Ishikawa (cell line): Measurements from ENCODE around the gene THAP10.

ENCODE experiments used
- CEBPB ChIP-seq: IDR thresholded peaks from 2 replicates; pipeline ENCODE4 v1.6.1; 2012
- CREB1 ChIP-seq: IDR thresholded peaks from 2 replicates; pipeline ENCODE4 v1.6.1; 2012; ENCODE audit warnings: low read depth
- EGR1 ChIP-seq: IDR thresholded peaks from 2 replicates; pipeline ENCODE4 v1.6.1; 2012
- EP300 ChIP-seq: IDR thresholded peaks from 2 replicates; pipeline ENCODE4 v1.6.1; 2012; ENCODE audit warnings: borderline replicate concordance
- FOXM1 ChIP-seq: IDR thresholded peaks from 2 replicates; pipeline ENCODE4 v1.6.1; 2012; ENCODE audit warnings: low read depth, borderline replicate concordance
- MAX ChIP-seq: IDR thresholded peaks from 2 replicates; pipeline ENCODE4 v1.6.1; 2012
- NFIC ChIP-seq: IDR thresholded peaks from 2 replicates; pipeline ENCODE4 v1.6.1; 2012
- RAD21 ChIP-seq: IDR thresholded peaks from 2 replicates; pipeline ENCODE4 v1.6.1; 2012; ENCODE audit warnings: low read depth
- TAF1 ChIP-seq: IDR thresholded peaks from 2 replicates; pipeline ENCODE4 v1.6.1; 2012; ENCODE audit warnings: low read depth, mild to moderate bottlenecking
- TCF12 ChIP-seq: IDR thresholded peaks from 2 replicates; pipeline ENCODE4 v1.6.1; 2012; ENCODE audit warnings: low read depth
- TEAD4 ChIP-seq: IDR thresholded peaks from 2 replicates; pipeline ENCODE4 v1.6.1; 2012
- YY1 ChIP-seq: IDR thresholded peaks from 2 replicates; pipeline ENCODE4 v1.6.1; 2012; ENCODE audit warnings: low read depth
- ZBTB7A ChIP-seq: IDR thresholded peaks from 2 replicates; pipeline ENCODE4 v1.6.1; 2012; ENCODE audit warnings: low read depth
- TF ChIP-seq, protein P1 (sequence below): IDR thresholded peaks from 2 replicates; pipeline ENCODE4 v1.6.1; 2012; ENCODE audit warnings: low read depth, mild to moderate bottlenecking
- TF ChIP-seq, protein P2 (sequence below): IDR thresholded peaks from 2 replicates; pipeline ENCODE4 v1.6.1; 2012

THAP10 gene

GRCh38 chr15:70917955-70918354 is 25.7 kb upstream of the THAP10 start:
- TF ChIP-seq TCF12: no peak

DNA sequence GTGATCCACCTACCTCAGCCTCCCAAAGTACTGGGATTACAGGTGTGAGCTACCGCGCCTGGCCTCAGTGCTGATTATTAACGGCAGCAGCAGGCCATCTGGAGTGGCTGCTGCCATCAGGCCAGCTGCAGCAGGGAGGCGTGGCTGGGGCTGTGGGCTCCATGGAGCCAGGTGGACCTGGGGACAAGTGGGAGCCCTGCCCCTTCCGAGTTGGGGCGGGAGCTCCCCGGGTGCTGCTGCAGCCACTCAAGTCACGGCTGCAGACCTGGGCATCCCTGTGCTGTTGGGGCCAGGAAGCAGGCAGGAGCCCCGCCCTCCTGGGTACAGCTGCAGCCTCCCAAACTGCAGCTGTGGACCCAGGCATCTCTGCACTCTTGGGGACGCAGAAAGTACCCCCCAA is 24.3 kb upstream of the THAP10 start:
- TF ChIP-seq EP300 (no peak), CEBPB (no peak), TAF1 (no peak), FOXM1 (no peak), MAX (no peak), TEAD4 (no peak), EGR1 (no peak), YY1 (no peak), TCF12 (no peak), CREB1 (no peak), ZBTB7A (no peak), RAD21 (no peak)
- TF ChIP-seq, protein P1, sequence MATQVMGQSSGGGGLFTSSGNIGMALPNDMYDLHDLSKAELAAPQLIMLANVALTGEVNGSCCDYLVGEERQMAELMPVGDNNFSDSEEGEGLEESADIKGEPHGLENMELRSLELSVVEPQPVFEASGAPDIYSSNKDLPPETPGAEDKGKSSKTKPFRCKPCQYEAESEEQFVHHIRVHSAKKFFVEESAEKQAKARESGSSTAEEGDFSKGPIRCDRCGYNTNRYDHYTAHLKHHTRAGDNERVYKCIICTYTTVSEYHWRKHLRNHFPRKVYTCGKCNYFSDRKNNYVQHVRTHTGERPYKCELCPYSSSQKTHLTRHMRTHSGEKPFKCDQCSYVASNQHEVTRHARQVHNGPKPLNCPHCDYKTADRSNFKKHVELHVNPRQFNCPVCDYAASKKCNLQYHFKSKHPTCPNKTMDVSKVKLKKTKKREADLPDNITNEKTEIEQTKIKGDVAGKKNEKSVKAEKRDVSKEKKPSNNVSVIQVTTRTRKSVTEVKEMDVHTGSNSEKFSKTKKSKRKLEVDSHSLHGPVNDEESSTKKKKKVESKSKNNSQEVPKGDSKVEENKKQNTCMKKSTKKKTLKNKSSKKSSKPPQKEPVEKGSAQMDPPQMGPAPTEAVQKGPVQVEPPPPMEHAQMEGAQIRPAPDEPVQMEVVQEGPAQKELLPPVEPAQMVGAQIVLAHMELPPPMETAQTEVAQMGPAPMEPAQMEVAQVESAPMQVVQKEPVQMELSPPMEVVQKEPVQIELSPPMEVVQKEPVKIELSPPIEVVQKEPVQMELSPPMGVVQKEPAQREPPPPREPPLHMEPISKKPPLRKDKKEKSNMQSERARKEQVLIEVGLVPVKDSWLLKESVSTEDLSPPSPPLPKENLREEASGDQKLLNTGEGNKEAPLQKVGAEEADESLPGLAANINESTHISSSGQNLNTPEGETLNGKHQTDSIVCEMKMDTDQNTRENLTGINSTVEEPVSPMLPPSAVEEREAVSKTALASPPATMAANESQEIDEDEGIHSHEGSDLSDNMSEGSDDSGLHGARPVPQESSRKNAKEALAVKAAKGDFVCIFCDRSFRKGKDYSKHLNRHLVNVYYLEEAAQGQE: no peak
- TF ChIP-seq, protein P2, sequence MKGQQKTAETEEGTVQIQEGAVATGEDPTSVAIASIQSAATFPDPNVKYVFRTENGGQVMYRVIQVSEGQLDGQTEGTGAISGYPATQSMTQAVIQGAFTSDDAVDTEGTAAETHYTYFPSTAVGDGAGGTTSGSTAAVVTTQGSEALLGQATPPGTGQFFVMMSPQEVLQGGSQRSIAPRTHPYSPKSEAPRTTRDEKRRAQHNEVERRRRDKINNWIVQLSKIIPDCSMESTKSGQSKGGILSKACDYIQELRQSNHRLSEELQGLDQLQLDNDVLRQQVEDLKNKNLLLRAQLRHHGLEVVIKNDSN: no peak

GRCh38 chr15:70912187-70912586 is 20.0 kb upstream of the THAP10 start:
- TF ChIP-seq, protein P1: no peak
- TF ChIP-seq TCF12 (no peak), NFIC (no peak), CREB1 (no peak), EP300 (no peak), TAF1 (no peak)

DNA sequence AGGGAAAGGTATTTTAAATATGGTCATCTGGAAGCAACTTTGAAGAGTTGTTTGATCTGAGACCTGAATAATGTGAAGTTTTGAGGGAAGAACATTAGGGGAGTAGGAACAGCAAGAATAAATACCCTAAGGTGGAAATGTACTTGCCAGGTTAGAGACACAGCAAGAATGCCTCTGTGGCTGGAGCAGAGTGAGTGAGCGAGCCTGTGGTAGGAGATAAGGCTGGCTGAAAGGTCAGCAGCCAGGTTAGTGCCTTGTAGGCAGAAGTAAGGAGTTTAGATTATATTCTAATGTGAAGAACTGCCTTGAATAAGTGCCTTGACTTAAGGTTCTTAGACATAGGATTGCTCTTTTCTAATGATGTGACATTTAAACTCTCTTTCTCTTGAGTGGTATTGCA is 18.7 kb upstream of the THAP10 start:
- TF ChIP-seq TCF12: no peak
- TF ChIP-seq CREB1: no peak
- TF ChIP-seq YY1: no peak
- TF ChIP-seq FOXM1: no peak
- TF ChIP-seq, protein P1: no peak
- TF ChIP-seq, protein P2: no peak
- TF ChIP-seq ZBTB7A: no peak
- no peak for TF ChIP-seq CEBPB
- no peak for TF ChIP-seq NFIC
- no peak for TF ChIP-seq EP300
- no peak for TF ChIP-seq TEAD4
- no peak for TF ChIP-seq RAD21

GRCh38 chr15:70907784-70908471 is 15.7 kb upstream of the THAP10 start:
- TF ChIP-seq RAD21 (no peak), TEAD4 (no peak), EP300 (no peak), YY1 (no peak), CEBPB (no peak), EGR1 (no peak), NFIC (no peak), ZBTB7A (no peak)
- TF ChIP-seq, protein P2: peak; percentile 28; the same call in 1 of the 2 replicates
